GM12891 (cell line): Measurements from ENCODE around the gene MRI1.

Experiments used
- PAX5 ChIP-seq: IDR thresholded peaks from 2 replicates; pipeline ENCODE4 v1.6.1; 2011; ENCODE audit warnings: low read length, moderate library complexity, mild to moderate bottlenecking; ENCODE audit not compliant: insufficient read depth, severe bottlenecking
- POLR2A ChIP-seq: IDR thresholded peaks from 2 replicates; pipeline ENCODE4 v1.6.1; 2011; ENCODE audit warnings: low read depth, low read length, control low read depth
- POLR2AphosphoS5 ChIP-seq: IDR thresholded peaks from 2 replicates; pipeline ENCODE4 v1.6.1; 2011; ENCODE audit warnings: low read depth, low read length, control low read depth
- POU2F2 ChIP-seq: IDR thresholded peaks from 2 replicates; pipeline ENCODE4 v1.6.1; 2011; ENCODE audit warnings: low read depth, mild to moderate bottlenecking, control low read depth, low read length, moderate library complexity
- TAF1 ChIP-seq: IDR thresholded peaks from 2 replicates; pipeline ENCODE4 v1.6.1; 2011; ENCODE audit warnings: low read depth, low read length, control low read depth

- no peak for TF ChIP-seq PAX5
- no peak for TF ChIP-seq POLR2A
- TF ChIP-seq TAF1 = no peak
- TF ChIP-seq POLR2AphosphoS5 = no peak
- no peak for TF ChIP-seq POU2F2
These were observed 586 bp downstream of the MRI1 start for GRCh38 chr19:13764821-13765394.
